NOMO-1 (cell line): ENCODE measurements around the gene ZBED5.

ENCODE experiments used
- DNase-seq, 2 experiments: peaks; one replicate each; lab custom pipeline; 2025; ENCODE audit not compliant: unreplicated experiment in 2 of 2; lab: John Stamatoyannopoulos, UW

Gene ZBED5

DNA sequence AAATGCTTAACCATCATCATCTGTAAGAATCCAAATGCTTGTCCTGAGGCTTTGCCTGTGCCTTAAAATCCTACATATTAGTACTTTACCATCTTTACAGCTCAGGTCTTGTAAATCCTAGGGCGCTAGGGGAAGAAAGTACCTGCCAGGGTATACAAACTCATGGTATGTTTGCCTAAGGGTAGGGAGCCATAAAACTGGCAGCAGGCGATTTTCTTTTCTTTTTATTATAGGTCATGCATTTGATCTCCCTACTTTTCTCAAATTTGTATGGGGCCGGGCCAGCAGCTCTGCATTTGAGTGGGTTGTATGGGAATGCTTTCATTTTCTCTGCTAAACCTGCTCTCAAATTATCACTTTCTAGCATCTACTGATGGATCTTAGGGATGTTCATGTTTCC, 24.0 kb upstream of the ZBED5 start:
- DNase-seq: no peak

DNA sequence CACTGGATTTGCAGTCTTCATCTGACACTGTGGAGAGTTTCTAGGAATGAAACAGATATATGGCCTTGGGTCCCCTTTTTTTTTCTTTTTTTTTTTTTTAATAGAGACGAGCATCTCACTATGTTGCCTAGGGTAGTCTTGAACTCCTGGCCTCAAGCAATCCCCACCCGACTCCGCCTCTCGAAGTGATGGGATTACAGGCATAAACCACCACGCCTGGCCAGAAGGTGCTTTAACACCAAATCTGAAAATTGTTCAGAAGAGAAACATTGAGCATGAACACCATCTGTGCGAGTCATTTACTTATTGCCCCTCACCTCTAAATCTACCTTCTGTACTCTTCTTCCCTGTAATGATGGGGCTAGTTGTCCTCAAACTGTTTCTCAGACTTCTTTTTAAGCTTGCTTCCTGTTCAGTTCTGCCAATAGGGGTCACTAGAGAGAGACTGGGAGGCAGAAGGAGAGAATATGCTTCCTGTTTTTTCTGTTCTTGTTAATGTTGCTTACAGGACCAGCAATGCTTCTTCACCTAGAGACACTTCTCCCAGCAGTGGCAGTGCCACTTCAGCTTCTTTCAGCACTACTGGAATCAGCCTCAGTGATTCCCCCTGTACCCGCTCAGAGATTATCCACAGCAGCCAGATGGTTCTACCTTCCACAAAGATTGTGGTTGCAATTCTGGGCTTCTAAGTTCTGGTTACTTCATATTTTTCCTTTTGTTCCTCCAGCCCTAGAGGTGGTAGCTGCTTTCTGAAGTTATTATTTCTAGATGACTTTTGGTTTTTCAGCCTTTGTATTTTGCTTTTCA, 20.8 kb upstream of the ZBED5 start:
- peak; percentile 64 to 91 for DNase-seq

DNA sequence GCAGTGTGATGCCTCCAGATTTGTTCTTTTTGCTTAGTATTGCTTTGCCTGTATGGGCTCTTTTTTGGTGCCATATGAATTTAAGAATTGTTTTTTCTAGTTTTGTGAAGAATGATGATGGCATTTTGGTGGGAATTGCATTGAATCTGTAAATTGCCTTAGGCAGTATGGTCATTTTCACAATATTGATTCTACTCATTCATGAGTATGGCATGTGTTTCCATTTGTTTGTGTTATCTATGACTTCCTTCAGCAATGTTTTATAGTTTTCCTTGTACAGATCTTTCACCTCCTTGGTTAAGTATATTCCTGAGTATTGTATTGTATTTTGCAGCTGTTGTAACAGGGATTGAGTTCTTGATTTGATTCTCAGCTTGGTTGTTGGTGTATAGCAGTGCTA, 18.3 kb upstream of the ZBED5 start:
- DNase-seq: no peak

DNA sequence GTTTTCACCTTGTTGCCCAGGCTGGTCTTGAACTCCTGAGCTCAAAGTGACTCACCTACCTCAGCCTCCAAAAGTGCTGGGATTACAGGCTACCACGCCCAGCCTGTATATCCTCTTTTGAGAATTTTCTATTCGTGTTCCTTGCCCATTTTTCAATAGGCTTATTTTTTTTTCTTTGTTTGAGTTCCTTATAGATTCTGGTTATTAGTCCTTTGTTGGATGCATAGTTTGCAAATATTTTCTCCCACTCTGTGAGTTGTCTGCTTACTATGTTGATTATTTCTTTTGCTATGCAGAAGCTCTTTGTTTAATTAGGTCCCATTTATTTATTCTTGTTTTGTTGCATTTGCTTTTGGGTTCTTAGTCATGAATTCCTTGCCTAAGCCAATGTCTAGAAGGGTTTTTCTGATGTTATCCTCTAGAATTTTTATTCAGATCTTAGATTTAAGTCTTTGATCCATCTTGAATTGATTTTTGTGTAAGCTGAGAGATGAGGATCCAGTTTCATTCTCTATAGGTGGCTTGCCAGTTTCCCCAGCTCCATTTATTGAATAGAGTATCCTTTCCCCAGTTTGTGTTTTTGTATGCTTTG, 17.7 kb upstream of the ZBED5 start:
- no peak for DNase-seq

DNA sequence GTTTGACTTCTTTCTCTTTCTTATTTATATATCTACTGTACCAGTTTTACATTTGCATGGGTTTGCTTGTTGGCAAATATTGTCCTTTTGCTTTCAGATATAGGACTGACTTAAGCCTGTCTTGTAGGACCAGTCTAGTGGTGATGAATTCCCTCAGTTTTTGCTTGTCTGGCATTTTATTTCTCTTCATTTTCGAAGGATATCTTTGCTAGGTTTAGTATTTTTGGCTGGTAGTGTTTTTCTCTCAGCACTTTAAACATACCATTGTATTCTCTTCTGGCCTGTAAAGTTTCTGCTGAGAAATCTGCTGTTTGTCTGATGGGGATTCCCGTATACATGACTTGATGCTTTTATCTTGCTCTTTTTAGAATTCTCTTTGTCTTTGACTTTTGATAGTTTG, 14.2 kb upstream of the ZBED5 start:
- no peak for DNase-seq

DNA sequence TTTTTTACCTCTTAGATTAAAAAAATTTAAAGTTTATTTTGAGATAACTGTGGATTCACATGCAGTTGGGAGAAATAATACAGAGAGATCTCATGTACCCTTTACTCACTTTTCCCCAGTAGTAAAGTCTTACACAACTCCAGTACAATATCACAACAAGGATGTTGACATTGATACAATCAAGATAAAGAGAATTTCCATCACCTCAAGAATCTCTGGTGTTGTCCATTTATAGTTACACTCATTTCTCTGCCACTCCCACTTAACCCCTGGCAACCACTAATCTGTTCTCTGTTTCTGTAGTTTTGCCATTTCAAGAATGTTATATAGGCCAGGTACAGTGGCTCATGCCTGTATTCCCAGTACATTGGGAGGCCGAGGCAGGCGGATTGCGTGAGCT, 10.5 kb upstream of the ZBED5 start:
- DNase-seq: no peak

DNA sequence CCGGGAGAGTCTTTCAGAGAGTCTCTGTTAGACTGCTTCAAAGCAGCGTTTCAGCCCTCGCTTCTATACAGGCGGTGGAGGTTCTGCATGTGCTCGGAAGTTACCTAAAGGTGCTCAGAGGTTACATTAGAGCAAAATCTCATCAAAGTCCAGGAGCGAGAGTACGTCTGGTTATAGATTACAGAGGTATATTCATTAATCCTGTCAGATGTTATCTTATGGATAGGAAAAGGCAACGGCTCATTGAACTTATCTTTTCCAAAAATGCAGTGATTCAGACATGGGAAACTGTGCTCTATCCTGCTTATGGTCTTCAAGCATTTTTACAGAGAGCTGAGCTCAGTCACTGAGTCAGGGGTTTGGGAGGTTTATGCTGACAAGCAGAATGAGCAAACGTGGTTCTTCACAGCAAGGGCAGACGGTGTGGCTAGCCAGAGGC, 9.1 kb upstream of the ZBED5 start:
- no peak for DNase-seq

DNA sequence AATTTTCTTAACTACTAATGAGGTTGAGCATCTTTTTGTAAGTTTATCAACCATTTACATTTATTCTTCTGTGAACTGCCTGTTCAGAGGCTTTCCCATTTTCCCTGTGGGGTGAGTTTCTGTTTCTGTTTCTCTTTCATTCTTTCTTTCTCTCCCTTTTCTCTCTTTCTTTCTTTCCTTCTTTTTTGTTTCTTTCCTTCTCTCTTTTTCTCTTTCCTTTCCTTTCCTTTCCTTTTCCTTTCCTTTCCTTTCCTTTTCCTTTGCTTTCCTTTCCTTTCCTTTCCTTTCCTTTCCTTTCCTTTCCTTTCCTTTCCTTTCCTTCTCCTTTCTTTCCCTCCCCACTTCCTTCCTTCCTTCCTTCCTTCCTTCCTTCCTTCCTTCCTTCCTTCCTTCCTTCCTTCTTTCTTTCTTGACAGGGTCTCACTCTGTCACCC, 8.0 kb upstream of the ZBED5 start:
- DNase-seq: no peak

DNA sequence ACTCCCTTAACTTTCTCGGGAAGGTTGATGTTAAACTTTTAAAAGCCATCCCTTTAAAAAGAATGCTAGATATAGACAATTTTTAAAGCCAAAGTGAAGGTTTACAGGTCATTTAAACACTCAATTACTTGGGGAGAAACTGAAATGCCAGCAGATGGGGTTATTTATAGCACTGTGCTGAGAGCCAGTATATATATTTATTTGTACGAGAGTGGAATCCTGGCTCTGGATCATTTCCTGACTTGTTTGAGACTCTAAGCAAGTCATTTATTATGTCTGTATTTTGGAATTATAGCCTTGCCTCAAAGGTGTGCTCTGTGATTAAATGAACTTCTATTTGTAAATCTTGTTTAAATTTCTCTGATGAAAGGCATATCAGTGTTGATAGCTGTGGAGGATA, 6.8 kb upstream of the ZBED5 start:
- DNase-seq: no peak

DNA sequence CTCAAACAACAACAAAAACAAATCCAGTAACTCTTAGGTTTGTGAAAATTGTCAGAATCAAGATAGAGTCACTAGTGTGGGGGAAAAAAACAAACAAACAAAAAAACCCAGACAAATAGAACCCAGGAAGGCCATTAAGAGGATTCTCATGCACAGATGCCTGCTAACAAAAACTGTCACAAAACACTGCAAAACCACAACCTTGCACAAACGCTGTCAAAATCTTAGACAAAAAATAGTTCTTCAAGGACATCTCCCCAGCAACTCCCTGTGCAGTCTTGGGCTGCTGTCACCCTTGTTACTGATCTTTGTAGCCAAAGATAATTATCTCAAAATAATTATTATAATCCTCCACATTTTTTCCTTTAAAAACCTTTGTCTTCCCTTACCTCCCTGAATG, 4.6 kb upstream of the ZBED5 start:
- peak; percentile 4 to 12 for DNase-seq

GRCh38 chr11:10861799-10862198, 3.9 kb upstream of the ZBED5 start:
- no peak for DNase-seq

- no peak for DNase-seq
These were observed 3.2 kb upstream of the ZBED5 start for GRCh38 chr11:10861047-10861446.

- DNase-seq: peak; percentile 47 to 65
These were observed 829 bp upstream of the ZBED5 start for GRCh38 chr11:10858439-10859325.

DNA sequence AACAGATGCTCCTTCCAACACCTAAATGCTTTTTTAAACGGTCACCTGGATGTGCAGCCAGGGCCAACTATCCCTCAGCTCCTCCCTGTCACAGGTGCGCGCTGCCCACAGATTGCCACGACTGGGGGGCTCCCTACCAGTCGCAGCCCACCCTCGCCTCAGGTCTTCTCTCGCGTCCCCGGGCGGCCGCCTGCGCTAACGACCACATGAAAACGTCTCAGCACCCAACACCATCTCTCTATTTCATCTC, 469 bp downstream of the ZBED5 start:
- no peak for DNase-seq

GRCh38 chr11:10856689-10857458, 979 bp downstream of the ZBED5 start:
- peak; percentile 20 to 46 for DNase-seq

GRCh38 chr11:10855295-10855694, 2.6 kb downstream of the ZBED5 start:
- DNase-seq: no peak

- no peak for DNase-seq
These were observed 9.6 kb downstream of the ZBED5 start for GRCh38 chr11:10847960-10848860.

- DNase-seq: no peak
These were observed 11.2 kb downstream of the ZBED5 start for GRCh38 chr11:10846660-10847059.

- DNase-seq: no peak
These were observed 12.3 kb downstream of the ZBED5 start for GRCh38 chr11:10845589-10845988.

GRCh38 chr11:10844796-10845195, 13.1 kb downstream of the ZBED5 start:
- DNase-seq: no peak
